Measurements from ENCODE around the gene C1S.

C1S gene

DNA sequence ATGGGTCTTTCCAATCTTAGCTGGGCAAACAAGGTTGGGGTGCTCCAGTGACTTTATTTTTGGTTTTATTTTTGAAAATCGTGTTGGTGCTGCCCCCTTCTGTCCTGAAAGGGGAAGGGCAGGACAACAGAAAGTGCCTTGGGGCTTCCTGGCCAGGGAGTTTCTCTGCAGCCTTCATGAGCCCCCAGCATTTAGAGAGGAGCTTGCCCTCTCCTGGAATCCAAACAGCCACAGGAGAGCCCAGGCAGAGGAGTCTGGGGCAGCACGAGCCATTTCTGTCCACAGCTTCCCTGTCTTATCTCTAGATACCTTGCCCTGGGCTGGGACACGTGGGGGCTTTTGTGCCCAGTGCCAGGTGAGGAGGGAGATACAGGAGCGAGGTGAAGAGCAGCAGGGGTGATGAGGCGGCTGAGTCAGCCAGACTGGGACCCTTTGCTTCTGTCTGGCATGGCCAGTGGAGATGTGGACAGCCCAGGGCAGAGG, 52.9 kb downstream of the C1S start:
- Histone ChIP-seq H3K4me3 (ENCODE audit: extremely low read depth, insufficient read depth, low read length, poor library complexity, severe bottlenecking) (no peak overlapping the region), H3K27ac (ENCODE audit: low read depth, low read length, severe bottlenecking) (no peak overlapping the region)
- WGBS, 2 experiments (ENCODE audit: insufficient coverage in 2 of 2), result 24 to 30% methylated on average over 2 to 3 of the region's 5 CpGs

DNA sequence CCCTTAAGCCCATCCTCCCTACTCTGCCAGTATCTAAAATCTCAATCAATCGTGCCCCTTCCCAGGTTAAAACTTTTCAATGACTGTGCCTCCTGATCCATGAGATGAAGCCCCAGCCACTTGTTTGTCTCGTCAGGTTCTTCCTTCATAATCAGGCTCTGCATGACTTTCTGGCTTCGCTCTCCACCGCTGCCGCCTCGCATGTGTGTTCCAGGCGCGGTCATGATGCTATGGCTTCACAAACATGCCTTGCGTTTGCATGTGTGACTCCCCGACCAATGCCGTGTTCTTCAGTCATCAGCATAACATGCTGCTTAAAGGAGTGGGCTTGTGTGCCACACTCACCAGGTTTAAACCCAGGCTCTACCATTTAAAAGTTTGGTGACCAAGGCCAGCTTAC, 53.5 kb downstream of the C1S start:
- Histone ChIP-seq H3K9me3 (ENCODE audit: control insufficient read depth, low read length) (no peaks in the 10 kb centered on the region), H3K27ac (ENCODE audit: low read depth, low read length, severe bottlenecking) (no peak overlapping the region), H3K36me3 (ENCODE audit: control insufficient read depth, insufficient read depth, low read length) (no peaks in the 10 kb centered on the region), H3K4me3 (ENCODE audit: extremely low read depth, insufficient read depth, low read length, poor library complexity, severe bottlenecking) (no peak overlapping the region), H3K4me1 (ENCODE audit: control insufficient read depth, insufficient read depth, low read length, poor library complexity, severe bottlenecking) (peaks cover 2% of the 10 kb centered on the region)
- 94 to 96% methylated on average over 11 of the region's 11 CpGs for WGBS, 2 experiments (ENCODE audit: insufficient coverage in 2 of 2)

More for the DNA sequence above, 52.9 kb downstream of the C1S start:
- H3K4me1 ChIP-seq (ENCODE audit: control insufficient read depth, insufficient read depth, low read length, poor library complexity, severe bottlenecking), result peaks cover 5% of the 10 kb centered on the region
- H3K36me3 ChIP-seq (ENCODE audit: control insufficient read depth, insufficient read depth, low read length), result no peaks in the 10 kb centered on the region
- H3K9me3 ChIP-seq (ENCODE audit: control insufficient read depth, low read length), result no peaks in the 10 kb centered on the region

DNA sequence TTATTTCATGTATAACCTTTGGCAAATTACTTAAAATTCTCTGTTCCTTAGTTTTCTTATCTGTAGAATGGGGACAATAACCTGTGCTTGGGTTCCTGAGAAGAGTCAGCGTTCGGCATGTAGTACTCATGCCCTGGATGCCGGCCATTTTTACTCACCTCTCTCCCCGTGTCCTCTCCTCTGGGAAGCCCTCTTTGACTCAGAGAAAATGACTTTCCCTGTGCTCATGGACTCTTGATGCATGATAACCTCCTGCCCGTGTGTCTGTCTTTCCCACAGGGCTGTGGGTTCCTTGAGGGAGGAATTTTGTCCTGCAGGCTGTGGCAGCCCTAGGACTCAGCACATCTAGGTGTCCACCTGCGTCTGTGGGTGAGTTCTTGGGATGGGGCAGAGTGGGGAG, 54.3 kb downstream of the C1S start:
- H3K27ac ChIP-seq (ENCODE audit: low read depth, low read length, severe bottlenecking), result no peak overlapping the region
- H3K36me3 ChIP-seq (ENCODE audit: control insufficient read depth, insufficient read depth, low read length), result no peaks in the 10 kb centered on the region
- H3K9me3 ChIP-seq (ENCODE audit: control insufficient read depth, low read length), result no peaks in the 10 kb centered on the region
- WGBS, 2 experiments (ENCODE audit: insufficient coverage in 2 of 2), result 94 to 100% methylated on average over 4 to 6 of the region's 6 CpGs
- H3K4me1 ChIP-seq (ENCODE audit: control insufficient read depth, insufficient read depth, low read length, poor library complexity, severe bottlenecking), result peaks cover 2% of the 10 kb centered on the region
- H3K4me3 ChIP-seq (ENCODE audit: extremely low read depth, insufficient read depth, low read length, poor library complexity, severe bottlenecking), result no peak overlapping the region

DNA sequence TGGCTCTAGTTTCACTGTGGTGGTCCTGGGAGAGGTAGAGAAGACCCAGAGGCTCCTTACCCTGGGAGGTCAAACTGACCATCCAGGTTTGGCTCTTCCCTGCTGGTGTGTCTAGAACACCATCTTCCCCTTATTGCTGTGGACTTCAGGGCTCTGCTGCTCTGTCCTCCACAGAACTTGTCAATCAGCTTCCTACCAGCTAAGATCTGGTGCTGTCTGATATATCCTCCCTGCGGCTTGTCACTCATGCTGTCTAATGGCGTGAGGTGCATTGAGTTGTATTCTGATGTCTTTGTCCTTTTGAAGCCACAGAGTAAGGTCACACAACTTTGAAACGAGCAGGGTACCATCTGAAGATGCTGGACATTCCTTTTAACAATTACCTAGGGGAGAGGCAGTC, 55.7 kb downstream of the C1S start:
- 77 to 87% methylated on average over 2 to 3 of the region's 3 CpGs for WGBS, 2 experiments (ENCODE audit: insufficient coverage in 2 of 2)
- Histone ChIP-seq H3K4me1 (ENCODE audit: control insufficient read depth, insufficient read depth, low read length, poor library complexity, severe bottlenecking) (peaks cover 2% of the 10 kb centered on the region), H3K9me3 (ENCODE audit: control insufficient read depth, low read length) (no peaks in the 10 kb centered on the region), H3K36me3 (ENCODE audit: control insufficient read depth, insufficient read depth, low read length) (no peaks in the 10 kb centered on the region), H3K4me3 (ENCODE audit: extremely low read depth, insufficient read depth, low read length, poor library complexity, severe bottlenecking) (no peak overlapping the region), H3K27ac (ENCODE audit: low read depth, low read length, severe bottlenecking) (no peak overlapping the region)

DNA sequence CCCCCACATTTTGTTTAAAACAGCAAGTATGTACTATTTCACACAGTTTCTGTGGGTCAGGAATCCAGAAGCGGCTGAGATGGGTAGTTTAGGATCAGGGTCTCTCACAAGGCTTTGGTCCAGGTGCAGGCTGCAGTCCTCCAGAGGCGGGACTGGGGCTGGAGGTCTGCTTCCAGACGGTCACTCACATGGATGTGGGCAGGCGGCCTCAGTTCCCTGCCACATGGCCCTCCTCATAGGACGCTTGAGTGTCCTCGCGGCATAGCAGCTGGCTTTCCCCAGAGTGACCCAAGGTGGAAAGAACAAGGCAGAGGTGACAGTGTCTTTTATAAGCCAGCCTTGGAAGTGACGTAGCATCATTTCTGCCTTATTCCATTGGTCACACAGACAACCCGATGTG, 56.4 kb downstream of the C1S start:
- WGBS, 2 experiments (ENCODE audit: insufficient coverage in 2 of 2), result 76 to 84% methylated on average over 8 to 9 of the region's 9 CpGs
- H3K4me3 ChIP-seq (ENCODE audit: extremely low read depth, insufficient read depth, low read length, poor library complexity, severe bottlenecking), result no peak overlapping the region

DNA sequence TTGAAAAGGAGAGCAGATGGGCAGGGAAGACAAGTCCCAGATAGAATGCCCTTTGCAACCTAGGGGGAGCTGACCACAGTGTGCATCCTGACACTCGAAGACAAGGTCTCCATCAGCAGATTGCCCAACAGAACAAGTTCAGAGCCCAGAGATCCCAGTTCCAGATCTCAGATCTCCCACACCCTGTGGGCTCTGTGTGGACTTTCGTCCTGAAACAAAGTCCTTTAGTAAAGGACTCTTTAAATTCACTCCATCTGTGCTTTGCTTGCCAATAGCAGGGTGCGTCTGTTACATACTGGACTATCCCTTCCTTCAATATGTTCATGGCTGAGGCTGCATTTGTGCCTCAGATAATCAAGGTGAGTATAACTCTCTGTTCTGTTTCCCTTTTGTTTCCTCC, 57.2 kb downstream of the C1S start:
- Histone ChIP-seq H3K27ac (ENCODE audit: low read depth, low read length, severe bottlenecking) (no peak overlapping the region), H3K9me3 (ENCODE audit: control insufficient read depth, low read length) (no peaks in the 10 kb centered on the region), H3K4me1 (ENCODE audit: control insufficient read depth, insufficient read depth, low read length, poor library complexity, severe bottlenecking) (peaks cover 2% of the 10 kb centered on the region), H3K4me3 (ENCODE audit: extremely low read depth, insufficient read depth, low read length, poor library complexity, severe bottlenecking) (no peak overlapping the region), H3K36me3 (ENCODE audit: control insufficient read depth, insufficient read depth, low read length) (no peaks in the 10 kb centered on the region)
- 82 to 100% methylated on average over 1 to 3 of the region's 3 CpGs for WGBS, 2 experiments (ENCODE audit: insufficient coverage in 2 of 2)

More for the DNA sequence above, 56.4 kb downstream of the C1S start:
- no peak overlapping the region for H3K27ac ChIP-seq (ENCODE audit: low read depth, low read length, severe bottlenecking)
- H3K9me3 ChIP-seq (ENCODE audit: control insufficient read depth, low read length), result no peaks in the 10 kb centered on the region
- H3K4me1 ChIP-seq (ENCODE audit: control insufficient read depth, insufficient read depth, low read length, poor library complexity, severe bottlenecking), result peaks cover 2% of the 10 kb centered on the region
- H3K36me3 ChIP-seq (ENCODE audit: control insufficient read depth, insufficient read depth, low read length), result no peaks in the 10 kb centered on the region

DNA sequence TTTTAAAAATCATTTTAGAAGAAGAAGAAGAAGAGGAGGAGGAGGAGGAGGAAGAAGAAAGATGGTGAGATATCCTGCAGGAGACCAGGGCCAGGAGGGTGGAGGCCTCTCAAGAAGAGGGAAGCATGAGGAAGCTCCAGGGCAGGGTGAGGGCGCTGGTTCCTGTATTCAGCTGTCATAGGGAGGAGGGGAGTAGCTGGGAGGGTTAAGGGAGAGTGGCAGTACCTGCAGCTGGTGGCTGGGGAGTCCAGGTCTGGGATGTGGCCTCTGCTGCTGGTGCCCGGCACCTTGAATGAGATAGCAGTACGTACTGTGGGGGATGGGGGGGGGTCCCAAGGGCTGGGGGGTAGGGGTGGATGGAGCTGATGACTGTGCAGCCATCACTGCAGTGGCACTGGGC, 58.4 kb downstream of the C1S start:
- Histone ChIP-seq H3K4me1 (ENCODE audit: control insufficient read depth, insufficient read depth, low read length, poor library complexity, severe bottlenecking) (peaks cover 2% of the 10 kb centered on the region), H3K9me3 (ENCODE audit: control insufficient read depth, low read length) (no peaks in the 10 kb centered on the region), H3K36me3 (ENCODE audit: control insufficient read depth, insufficient read depth, low read length) (no peaks in the 10 kb centered on the region), H3K4me3 (ENCODE audit: extremely low read depth, insufficient read depth, low read length, poor library complexity, severe bottlenecking) (no peak overlapping the region), H3K27ac (ENCODE audit: low read depth, low read length, severe bottlenecking) (no peak overlapping the region)
- WGBS, 2 experiments (ENCODE audit: insufficient coverage in 2 of 2), result 63% methylated on average over 1 of the region's 3 CpGs; no CpG with 5 or more reads in 1 of the 2 experiments

DNA sequence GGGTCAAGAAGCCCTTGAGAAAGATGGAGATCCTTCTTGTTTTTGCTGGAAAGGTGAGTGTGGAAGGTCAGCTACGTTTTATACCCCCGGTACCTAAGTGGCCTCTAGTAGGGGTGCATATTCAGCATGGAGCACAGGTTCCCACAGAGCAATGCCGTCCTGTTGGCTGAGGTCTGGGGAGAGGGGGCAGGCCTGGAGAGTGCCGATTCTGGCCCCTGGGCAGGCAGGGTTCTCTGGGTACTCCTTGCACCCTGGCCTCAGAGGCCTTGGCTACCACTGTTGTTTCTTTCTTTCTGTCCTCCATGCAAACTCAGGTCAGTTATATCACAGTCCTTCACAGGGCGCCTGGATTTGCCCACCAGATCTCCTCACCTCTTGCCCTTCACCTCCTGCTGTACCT, 59.6 kb downstream of the C1S start:
- H3K4me1 ChIP-seq (ENCODE audit: control insufficient read depth, insufficient read depth, low read length, poor library complexity, severe bottlenecking), result peaks cover 2% of the 10 kb centered on the region
- H3K4me3 ChIP-seq (ENCODE audit: extremely low read depth, insufficient read depth, low read length, poor library complexity, severe bottlenecking), result no peak overlapping the region
- WGBS, 2 experiments (ENCODE audit: insufficient coverage in 2 of 2), result 81 to 92% methylated on average over 4 to 5 of the region's 5 CpGs
- H3K9me3 ChIP-seq (ENCODE audit: control insufficient read depth, low read length), result no peaks in the 10 kb centered on the region
- no peak overlapping the region for H3K27ac ChIP-seq (ENCODE audit: low read depth, low read length, severe bottlenecking)
- no peaks in the 10 kb centered on the region for H3K36me3 ChIP-seq (ENCODE audit: control insufficient read depth, insufficient read depth, low read length)
